Gastrocnemius medialis (tissue), 4 donors: ENCODE data around the gene CTNNA2.

Source experiments
- POLR2A ChIP-seq, 2 donors: fragments of 450-650 bp; IDR thresholded peaks; one replicate each; pipeline ENCODE4 v1.6.1; 2017; ENCODE audit warnings: antibody characterized with exemption in 2 of 2, mild to moderate bottlenecking in 2 of 2, moderate library complexity in 2 of 2
- TF ChIP-seq, protein P1 (sequence below), 5 experiments: fragments of 450-650 bp in 3 of 5; fragments of 200-600 bp in 2 of 5; sonication (generic) in 2 of 5; IDR thresholded peaks in 4 of 5; conservative IDR thresholded peaks in 1 of 5; 1 replicate in 4 of 5; 2 replicates in 1 of 5; pipeline ENCODE4 v1.5.1; 2016 to 2019; ENCODE audit warnings: antibody characterized with exemption in 5 of 5, mild to moderate bottlenecking in 3 of 5, moderate library complexity in 3 of 5

DNA sequence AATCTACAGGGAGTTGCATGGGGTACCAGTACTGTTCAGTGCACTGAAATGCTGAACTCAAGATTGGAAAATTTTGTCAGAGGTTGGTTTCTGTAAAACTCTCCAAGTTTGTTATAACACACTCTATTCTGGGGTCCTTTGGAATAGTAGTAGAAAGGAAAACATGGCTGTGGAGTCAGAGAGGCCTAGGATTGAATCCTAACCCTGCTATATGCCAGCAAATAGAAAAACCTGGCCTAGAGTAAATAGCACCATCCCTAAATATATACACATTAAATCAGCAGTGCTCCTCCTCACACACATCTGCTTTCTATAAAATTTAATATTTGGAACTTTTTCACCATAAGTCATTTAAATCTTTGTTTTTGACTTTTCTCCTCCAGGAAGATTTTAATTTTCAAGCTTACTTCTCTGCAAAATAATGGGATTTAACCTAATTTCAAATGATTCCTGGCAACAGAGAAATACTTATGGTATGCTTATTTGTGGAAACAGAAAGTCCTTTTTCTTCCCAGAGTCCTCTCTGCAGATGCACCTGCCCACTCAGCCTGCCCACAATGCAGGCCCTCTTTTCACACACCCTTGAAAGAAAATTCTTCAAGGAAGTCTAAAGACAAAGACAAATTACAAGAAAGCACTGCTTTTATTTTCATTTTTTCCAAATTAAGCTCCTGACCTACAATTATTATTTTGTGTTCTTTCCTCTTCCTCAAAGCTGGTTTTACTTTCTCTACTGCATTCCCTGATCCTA, 989.2 kb downstream of the CTNNA2 start:
- TF ChIP-seq, protein P1, sequence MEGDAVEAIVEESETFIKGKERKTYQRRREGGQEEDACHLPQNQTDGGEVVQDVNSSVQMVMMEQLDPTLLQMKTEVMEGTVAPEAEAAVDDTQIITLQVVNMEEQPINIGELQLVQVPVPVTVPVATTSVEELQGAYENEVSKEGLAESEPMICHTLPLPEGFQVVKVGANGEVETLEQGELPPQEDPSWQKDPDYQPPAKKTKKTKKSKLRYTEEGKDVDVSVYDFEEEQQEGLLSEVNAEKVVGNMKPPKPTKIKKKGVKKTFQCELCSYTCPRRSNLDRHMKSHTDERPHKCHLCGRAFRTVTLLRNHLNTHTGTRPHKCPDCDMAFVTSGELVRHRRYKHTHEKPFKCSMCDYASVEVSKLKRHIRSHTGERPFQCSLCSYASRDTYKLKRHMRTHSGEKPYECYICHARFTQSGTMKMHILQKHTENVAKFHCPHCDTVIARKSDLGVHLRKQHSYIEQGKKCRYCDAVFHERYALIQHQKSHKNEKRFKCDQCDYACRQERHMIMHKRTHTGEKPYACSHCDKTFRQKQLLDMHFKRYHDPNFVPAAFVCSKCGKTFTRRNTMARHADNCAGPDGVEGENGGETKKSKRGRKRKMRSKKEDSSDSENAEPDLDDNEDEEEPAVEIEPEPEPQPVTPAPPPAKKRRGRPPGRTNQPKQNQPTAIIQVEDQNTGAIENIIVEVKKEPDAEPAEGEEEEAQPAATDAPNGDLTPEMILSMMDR (IDR thresholded peaks at IDR 0.05 in 4 of 5, conservative IDR thresholded peaks at IDR 0.05 in 1 of 5), result no peak
- no peak for TF ChIP-seq POLR2A (IDR thresholded peaks at IDR 0.05)
